SW 1271 (cell line): Measurements from ENCODE around the gene FBXO15.
A peak's percentile ranks its signal among the peaks of the same experiment; 100 is the strongest.

ENCODE experiments used
- DNase-seq, 2 experiments: peaks; one replicate each; lab custom pipeline; 2025; lab: John Stamatoyannopoulos, UW

Gene FBXO15

DNA sequence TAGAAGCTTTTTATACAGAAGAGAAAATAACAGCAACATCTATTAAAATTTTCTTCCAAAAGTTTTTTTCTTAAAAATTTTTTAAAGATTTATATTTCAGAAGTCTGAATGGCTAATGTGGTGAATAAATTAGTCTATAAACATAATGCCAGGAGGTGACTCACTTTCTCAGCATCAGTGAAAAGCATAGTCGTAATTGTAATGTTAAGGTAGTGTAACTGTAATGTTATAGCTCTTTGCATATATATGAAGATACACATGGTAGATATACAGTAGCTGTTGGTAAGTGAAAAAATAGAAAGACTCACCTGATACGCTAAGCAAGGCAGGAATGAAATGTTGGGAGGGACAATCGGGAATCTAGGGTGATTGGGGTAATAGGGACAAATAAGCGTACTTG is 6.2 kb upstream of the FBXO15 start:
- DNase-seq, result no peak

DNA sequence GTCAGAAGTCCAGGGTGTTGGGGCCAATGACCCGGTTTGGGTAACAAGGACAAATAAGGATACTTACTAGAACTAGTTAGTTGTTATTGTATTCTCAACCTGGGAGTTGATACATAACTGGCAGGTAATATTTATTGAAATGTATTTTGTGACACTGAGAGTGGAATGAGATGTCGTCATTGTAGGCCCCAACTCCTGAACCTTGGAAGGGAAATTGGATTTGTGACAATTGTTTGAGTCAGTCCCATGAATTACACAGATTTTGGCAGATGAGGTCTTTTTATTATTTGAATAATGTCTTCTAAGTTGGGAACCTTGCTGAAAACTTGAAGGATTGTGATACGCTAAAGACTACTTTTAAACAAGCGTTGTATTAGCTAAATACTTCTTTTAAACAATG is 5.7 kb upstream of the FBXO15 start:
- DNase-seq, result no peak

DNA sequence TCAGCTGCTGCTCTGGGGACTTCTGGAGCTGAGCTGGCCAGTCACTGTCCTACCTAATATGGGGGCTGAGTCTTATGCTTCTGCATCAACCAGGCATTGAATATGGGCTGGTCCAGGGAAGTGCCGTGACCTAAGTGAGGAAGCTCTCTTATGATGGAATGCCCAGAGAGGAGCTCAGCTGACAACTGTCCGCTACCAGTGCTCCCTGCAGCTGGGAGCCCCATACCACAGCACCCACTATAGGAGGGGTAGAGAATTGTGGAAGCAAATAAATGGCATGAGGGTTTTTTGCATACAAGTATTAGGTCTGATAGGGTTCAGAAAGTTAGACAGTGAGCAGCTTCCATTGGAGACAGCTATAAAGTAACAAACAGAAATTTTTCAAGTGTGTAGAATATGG is 5.2 kb upstream of the FBXO15 start:
- no peak for DNase-seq

DNA sequence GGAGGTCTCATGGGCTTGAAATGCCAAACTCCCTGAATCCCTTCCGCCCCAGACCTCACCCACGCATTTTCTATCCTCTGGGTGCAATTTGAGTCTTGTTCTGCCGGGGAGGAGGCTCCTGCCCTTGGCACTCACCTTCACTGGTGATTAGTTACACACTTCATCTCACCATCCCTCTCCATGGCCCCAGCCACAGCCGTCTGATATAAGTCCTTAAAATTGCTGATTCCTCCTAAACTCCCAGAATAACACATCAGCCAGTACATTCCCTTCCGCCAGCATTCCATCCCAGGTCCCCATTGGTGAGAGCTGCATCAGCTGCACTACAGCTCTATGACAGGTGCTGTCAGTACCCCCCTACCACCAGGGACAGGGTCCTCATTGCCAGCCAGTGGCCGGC is 4.6 kb upstream of the FBXO15 start:
- no peak for DNase-seq

DNA sequence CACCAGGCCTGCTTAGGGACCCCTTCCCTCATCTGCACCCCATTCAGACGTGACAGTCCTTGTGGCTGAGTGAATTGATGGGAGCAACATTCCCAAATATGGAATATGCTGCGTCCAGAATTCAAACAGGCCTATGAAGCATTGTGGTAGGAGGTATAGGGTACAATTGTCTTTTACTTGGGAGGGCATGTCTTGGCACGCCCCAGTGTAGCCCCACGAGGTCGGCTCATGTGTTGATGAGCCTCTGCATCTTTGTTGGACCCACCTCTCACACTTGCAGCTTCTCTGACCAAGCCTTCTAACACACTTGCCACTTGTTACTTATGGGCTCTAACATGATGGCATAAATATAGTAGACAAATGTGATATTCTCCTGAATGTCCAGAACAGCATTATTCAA is 2.2 kb upstream of the FBXO15 start:
- DNase-seq, result no peak

DNA sequence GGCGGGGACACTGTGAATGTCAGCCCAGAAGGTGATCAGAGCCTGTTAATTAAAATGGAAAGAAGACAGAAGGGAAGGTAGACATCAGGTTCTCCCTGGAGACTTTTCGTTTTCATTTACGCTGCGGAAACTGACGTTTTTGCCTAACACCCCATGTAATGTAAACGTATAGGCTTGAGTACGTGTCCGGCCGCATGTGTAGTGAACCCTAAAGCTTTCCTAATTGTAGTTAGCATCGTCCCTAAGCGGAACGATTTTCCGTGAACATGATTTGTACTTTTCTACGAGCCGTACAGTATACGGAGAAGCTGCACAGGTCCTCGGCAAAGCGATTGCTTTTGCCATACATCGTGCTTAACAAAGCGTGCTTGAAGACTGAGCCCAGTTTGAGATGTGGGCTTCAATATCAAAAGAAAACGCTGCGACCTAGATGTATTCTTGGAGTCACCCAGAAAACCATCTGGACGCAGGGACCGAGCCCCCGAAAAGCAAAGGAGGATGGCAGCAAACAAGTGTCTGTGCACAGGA is 973 bp upstream of the FBXO15 start:
- DNase-seq, result no peak

DNA sequence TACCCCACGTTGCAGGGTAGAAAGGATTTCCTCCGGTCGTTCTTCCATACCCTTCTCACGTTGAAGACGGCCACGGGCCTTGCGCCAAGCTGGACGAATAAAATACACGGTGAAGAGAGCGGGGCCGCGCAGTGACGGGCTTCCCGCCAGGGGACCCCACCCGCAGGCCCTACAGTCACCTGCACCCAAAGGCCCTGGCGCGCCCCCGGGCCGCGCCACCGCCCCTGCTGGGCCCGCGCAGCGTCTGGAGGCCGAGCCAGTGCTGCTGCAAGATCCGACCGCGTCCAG is 199 bp downstream of the FBXO15 start:
- DNase-seq, result no peak

DNA sequence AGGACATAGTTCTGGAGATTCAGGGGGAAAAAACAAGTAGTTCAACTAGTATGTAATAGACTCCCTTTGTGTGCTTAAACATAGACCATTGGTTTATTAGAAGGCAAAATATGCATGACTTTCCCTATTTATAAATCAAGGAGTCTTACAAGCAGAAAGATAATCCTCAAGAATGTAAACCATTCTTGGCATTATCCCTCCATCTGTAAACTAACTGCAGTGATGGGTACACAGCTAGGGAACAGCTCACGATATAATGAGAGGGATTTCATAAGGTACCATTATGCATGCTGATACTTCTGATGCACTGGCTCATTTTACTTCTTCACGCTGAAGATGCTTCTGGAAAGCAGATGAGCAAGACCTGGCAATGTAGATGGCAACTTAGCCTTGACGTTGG is 878 bp downstream of the FBXO15 start:
- DNase-seq, result no peak

DNA sequence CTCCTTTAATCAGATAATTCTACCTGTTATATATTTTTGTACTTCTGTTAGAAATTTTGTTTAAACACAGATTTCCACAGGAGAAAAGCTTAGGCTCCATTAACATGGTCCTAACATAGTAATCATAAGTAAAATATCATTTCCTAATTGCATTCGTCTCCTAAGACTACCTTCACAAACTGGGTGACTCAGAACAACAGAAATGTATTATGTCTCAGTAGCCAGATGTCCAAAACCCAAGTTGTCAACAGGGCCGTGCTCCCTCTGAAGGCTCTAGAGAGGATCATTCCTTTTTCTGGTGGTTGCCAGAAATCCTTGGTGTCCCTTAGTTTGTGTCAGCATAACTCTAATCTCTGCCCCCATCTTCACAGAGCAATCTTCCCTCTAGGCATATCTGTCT is 5.4 kb downstream of the FBXO15 start:
- no peak for DNase-seq

DNA sequence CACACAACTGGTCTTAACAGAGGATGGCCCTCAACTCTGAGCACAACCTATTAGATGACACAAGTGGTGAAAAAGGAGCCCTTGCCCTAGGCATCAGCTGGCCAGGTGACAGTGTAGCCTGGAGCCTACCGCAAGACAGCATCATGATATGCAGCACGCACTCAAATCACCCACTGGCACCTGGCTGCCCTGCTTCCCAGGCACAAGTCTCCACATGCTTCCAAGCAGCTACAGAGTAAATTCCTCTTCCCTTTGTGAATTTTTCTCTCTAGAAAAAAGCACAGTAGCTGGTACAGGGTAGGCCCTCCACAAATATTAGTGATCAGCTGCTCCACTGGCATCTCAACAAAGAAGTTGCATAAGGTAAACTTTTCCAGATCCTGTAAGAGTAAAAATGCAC is 6.0 kb downstream of the FBXO15 start:
- no peak for DNase-seq

DNA sequence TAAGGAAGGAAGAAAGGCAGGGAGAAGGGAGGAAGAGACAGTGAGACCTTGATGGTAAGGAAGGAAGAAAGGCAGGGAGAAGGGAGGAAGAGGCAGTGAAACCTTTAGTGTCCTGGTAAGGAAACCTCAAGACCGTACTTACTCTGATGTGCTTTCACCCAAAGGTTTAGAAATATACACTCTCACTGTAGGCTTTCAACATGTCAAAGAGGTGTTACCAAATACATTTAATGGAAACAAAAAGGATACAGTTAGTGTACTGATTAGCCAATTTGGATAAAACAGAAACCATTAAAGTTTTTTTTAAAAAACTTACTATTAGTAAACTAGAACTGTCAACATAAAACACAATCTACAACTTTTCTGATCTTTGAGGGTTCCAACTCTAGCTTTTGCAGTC is 7.1 kb downstream of the FBXO15 start:
- no peak for DNase-seq

DNA sequence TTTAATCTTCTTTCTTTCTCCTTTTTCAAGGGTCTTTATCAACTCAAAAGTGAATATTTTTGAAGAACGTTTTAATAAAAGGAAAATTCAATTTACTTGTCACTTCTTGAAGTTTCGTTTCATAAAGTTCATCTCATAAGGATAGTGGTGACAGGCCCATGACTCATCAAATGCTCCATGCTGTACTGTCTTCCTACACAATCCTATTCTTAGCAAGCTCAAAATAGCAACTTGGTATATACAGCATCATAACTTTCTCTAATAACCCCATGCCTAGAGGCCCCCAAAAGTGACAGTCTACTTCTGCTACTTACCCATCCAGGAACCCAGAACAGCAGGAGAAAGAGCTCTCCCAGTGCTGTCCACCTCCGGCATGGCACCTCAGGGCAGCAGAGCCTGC is 7.7 kb downstream of the FBXO15 start:
- no peak for DNase-seq

DNA sequence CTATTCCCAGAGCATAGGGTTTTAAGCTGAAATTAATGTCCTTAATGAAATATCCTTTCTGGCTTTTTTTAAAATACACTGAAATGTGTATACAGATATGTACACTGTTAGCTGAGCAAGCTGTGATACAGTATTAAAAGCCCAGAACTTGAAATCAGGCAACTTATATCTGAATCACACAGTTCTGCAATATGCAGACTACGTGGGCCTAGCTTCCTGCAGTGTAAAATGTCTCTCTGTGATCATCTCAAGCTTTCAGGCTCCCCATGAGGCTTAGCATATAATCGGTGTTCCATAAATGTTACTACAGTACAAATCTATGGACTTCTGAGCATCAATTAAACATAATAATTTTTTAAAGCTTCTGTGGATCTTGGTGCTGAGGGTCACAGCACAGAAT is 8.2 kb downstream of the FBXO15 start:
- DNase-seq, result no peak

DNA sequence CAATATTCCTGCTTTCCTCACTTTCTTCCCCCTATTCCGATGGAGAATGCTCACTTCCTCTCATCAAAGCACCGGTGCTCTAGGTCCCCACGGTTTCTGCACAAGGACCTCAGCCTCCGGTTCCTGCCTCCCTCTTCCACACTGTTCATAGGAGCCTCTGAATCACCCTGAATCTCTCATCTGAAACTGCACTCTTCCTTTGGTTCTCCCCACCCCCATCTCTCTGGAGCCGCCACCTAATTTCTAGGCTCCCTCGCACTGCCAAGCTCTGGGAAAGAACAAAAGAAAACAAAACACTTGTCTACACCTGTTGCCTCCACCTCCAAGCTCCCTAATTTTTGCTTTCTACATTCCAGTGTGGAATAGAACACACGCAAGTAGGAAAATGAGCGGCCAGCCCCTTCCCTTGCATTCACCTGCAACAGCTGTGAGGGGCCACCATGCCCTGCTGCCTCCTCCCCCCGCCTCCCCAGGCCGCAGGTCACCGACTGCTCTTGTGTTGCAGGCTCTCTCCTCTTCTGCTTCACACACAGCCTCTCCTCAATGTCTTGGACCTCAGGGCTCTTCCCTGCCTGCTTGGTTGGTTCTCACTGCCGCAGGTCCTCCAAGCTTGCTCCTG is 9.6 kb downstream of the FBXO15 start:
- no peak for DNase-seq

DNA sequence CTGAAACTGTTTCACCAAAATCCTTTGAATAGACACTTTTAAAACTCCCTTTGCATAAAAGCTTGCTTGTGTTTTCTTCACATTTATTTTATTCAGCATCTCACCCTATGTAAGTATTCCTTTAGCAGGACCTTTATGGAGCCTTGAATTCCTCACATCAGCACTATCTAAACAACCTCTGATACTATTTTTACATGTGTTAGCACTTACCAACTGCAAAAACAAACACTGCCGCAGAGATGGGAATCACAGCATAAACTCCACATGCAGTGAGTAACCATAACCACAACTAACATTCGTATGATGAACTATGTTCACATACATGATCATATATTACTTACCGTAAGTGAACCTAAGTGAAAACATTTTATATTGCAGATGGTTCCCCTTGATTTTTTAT is 15.4 kb downstream of the FBXO15 start:
- no peak for DNase-seq

DNA sequence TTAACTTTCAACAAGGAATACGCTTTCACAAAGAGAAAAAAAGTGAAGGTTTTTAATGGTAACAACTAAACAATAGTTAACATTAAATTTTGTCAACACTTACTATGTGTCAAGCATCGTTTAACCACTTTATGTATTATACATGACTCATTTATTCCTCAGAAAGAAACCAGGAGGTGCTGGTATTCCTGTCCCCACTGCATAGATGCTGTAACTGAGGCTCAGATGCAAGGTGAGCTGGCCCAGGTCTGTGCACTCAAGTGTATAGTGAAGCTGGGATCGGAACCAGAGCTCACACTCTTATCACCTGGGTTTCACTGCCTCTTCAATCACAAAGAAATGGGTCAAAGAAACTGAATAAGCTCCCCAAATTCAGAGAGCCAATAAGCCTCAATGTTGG is 16.5 kb downstream of the FBXO15 start:
- no peak for DNase-seq

DNA sequence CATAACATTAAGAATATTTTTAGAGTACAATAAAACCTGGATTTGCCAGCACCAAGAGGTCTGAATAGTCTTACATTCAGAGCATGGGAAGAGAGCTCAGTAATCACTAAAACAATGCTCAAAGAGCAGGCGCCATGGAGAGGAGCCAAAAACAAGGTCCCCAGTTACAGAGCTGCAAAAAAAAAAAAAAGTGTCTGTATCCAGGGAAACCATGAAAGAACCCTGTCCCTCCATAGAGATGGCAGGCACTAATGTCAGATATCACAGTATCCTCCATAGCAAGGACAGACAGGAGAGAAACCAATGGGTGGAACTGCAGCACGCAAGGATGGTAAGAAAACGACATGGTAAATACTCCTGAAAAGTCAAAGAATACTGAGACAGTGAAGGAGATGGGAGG is 19.5 kb downstream of the FBXO15 start:
- DNase-seq, result no peak

DNA sequence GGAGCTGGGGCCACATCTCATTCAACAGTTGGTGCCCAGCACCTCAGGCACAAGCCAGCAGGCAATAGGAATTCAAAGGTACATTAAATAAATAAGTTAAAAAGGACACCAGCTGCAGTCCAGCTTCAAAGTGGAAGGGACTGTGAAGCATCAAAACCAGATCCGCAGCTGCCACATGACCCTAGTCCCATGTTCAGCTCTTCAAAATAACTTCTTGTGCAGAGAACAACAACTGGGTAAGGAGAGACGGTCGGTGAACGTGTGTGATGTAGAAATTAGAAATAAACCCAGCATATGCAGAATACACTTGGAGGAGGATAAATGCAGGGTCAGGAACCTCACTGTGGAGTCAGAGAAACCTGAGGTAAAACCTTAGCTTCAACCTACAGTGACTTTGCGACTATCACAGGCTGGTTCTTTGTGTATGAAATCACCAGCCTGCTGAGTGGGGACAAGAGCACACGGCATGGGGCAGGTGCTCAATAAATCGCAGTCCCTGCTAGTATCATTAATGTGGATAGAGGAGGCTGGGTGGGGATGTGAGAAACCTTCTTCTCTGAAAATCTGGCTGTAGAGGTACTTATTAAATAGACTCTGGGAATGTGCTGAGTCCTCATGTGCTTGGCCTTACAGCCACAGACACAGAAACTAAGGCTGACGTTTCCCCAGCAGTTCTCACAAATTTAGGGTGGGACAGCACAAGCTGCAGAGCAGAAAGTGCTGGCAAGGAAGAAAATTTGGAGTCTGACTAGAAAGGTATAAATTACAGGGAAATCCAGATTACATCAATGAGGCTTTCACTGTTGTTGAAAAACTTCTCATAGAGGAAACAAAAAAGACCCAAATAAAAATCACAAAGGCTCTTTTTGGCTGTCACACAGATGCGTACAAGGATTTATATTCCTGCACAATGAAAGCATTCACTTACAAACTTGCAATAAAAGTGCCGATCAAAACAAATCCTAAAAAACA is 20.7 kb downstream of the FBXO15 start:
- DNase-seq, result no peak

DNA sequence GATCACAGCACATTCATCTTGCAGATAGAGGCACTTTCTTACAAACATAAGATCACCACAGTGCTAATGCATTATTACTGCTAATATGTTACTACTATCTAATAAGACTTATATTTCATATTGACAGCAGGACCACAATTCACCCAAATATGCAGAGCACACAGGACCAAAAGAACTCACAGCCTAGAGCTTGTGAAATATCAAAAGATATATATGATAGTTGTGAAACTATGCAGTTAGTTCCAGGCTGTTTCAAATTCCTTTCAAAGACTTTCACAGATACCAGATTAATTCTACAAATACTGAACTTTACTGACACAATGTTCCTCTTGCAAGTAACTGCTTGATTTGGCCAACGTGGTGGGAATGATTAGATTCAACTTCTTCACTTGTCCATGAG is 23.0 kb downstream of the FBXO15 start:
- DNase-seq, result no peak

DNA sequence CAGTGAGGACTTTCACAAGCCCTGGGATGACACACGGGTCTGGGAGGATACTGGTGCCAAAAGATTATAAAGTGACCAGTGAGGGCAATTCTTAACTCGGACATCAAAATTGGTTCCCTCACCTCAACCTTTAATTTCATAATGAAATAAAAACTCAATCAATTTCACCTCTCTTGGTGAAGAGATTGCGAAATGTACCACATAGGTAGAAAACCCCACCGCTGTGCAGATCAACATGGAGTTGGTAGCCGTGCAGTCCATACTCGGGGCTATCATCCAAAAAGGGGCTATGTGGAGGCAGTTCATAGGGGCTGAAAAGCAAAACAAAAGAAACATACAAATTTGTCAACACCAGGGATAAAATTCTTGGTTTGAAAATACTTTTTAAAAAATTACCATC is 24.4 kb downstream of the FBXO15 start:
- no peak for DNase-seq

DNA sequence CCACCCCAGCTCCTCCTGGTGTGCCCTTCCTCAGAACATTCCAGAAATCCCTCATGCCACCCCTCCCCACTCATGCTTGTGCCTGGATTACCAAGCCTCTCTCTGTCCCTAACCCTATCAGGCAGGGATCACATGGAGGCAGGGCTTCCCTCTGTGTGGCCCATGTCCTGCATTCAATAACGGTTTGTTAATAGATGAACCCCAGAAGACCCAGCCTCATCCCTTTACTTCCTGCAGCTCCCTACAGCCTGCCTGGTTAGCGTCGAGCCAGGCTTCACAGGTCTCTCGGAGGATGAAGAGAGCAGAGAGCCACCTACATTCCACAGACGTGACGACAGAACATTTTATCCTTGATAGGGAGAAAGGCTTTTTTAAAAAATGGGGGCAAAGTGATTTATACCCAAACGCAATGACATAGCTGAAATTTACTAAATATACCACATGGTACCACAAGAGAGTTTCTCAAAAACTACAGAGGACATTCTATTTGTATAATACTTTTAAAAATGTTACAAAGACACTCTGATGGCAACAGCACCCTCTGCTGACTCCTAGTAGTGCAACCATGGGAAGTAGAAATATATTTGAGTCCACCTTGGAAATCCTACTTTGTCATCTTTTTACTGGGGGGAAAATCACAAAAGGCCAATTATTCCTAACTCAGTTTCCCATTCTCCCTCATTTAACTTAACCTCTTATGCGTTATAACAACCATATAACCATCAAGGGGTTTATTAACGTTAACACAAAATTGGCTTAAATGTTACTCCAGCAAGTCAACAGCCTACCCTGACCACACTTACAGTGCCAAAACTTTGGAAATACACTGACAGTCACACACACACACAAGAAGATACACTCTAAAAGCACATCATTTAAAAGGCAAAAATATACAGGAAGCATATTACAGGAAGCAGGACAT is 30.7 kb downstream of the FBXO15 start:
- DNase-seq, result peak in 1 of 2 experiments; percentile 30

DNA sequence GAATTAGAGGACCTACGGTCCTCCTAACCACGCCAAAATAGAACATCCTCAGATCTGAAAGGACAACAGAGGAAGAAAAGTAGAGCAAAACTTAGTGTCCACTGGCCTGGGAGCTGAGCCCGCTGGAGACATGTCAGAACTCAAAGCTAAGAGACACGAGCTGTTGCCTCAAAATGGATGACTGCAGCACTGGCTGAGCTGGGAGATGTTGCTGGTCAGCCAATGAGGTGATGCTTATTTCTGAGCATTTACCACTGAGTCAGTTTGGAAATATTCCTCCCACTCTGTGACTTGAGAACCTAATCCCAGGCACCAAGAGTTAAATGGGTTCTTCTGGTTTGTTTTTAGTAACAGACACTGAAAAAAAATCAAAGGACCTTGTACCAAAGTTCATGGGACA is 32.6 kb downstream of the FBXO15 start:
- DNase-seq, result no peak

DNA sequence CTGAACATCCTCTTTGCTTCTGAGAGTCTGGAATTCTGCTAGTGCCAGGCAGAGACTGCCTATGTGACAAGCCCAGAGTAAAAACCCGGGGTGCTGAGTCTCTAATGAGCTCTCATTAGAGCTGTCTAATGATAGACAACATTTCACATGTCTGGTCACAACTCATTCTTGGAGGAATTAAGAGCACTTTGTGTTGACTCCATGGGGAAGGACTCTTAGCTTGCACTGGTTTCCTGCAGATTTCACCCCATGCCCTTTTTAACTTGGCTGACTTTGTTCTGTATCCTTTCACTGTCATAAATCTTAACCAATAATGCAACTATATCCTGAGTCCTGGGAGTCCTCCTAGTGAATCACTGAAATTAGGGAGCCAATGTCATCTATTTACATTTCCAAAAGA is 33.5 kb downstream of the FBXO15 start:
- DNase-seq, result no peak
